NCI-H510A (cell line): ENCODE data around the gene NTM.

Experiments used
- DNase-seq: peaks from one replicate; lab custom pipeline; 2025; lab: John Stamatoyannopoulos, UW

Gene NTM

DNA sequence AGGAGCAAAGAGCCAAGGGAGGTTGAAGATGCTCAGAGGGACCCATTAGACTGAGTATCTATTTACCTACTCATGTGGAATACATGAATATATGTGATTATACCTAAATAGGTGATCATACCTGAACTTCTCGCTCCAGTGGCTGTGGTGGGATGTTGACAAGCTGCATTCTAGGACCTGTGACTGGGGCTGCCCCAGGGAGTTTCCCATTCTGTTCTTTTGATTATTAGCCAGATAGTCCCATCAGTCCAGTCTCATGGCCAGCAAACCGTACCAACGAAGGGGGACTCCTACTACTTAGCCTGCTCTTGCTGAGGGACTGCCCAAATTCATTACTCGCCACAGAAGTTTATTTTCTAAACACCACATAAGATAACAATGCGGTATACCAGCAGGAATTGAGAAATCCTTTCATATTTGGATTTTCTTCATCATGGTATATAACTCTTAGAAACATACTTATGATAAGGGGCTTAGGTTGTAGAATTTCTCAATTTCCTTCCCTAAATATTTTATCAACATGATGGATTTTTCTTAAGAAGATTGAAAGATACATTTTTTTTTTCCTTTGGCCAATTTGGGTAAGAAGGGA, 273.9 kb downstream of the NTM start:
- DNase-seq, result no peak

DNA sequence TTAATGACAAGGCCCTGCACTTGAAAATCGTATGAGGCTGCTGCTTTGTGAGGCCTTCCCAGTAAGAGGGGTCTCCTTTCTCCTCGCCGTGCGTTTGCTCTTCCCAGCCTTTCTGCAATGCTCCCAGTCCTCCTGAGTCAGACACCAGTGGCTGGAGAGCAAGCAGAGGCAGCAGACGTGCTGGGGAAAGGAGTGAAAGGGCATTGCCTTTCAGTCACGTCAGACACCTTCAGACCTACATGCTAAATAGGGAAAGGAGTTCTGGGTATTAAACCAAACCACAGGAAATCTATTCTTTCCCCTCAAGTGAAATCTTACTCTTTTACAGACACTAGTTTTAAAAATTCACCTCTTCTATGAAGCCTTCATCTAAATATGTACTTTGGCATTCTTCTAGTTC, 274.8 kb downstream of the NTM start:
- DNase-seq, result no peak

DNA sequence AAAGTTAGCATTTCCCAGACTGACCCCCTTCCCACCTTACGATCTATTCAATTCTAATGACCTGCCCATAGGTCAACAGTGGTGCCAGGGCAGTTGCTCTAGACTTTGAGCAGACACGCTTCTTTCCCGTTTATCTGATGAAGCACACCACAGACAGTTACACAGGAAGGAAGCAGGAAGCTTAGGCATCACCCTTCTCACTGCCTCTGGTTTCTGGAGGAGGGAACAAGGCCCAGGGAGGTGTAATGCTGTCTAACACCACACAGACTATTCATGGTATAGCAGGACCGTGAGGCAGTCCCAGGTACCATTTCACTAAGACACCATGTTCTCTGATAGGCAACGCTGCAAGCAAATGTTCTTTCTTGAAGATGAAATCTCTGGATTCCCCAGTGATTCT, 279.4 kb downstream of the NTM start:
- no peak for DNase-seq

DNA sequence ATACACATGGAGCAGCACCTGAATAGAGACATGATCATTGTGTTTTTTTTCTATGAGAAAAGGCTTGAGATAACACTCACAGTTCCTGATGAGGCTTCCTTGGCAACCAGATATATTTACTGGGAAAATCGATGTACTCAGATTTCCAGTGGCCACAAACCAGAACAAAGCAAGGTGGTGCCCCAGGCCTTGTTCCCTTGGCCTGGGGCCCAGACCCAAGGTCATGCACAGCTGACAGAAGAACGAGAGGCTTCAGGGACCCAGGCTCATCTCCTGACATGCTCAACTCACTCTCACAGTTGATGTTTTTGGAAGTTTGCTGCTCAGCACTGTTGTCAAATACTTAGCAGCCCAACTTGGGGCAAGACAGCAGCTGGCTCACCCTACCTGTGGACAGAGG, 281.8 kb downstream of the NTM start:
- DNase-seq, result no peak

GRCh38 chr11:131653260-131653659, 282.8 kb downstream of the NTM start:
- DNase-seq, result no peak

DNA sequence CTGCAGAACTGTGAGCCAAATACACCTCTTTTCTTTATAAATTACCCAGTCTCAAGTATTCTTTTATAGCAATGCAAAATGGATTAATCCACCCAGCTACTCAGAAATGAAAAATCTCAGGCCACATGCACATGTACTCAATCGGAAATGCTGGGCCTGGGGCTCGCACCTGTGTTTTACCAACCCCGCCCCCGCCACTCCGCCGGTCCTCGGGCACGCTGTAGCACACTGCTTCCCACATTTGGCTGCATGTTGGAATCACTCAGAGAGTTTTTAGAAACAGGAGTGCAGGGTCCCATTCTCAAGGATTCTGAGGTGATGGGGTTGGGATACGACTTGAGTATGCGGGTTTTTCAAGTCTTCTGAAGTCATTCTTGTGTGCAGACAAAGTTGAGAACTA, 284.4 kb downstream of the NTM start:
- DNase-seq, result no peak

- no peak for DNase-seq
Observed at GRCh38 chr11:131656179-131656838, 285.9 kb downstream of the NTM start.

DNA sequence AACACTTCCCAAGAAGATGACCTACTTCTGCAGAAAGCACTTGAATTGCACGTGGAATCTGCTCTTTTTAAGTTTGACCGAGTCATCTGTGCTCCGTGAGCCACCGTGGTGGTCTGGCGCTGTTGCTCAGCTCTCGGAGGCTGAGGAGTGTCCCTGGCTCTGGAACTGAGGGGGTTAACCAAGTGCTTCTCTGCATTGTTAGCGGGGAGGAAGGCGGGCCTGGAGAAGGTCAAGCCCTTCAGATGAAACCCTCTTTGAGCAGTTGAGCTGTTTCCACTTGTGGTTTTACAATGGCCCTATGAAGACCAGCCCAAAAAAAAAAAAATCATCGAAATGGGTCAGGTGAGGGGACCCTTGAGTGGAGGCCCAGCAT, 286.4 kb downstream of the NTM start:
- DNase-seq, result no peak

DNA sequence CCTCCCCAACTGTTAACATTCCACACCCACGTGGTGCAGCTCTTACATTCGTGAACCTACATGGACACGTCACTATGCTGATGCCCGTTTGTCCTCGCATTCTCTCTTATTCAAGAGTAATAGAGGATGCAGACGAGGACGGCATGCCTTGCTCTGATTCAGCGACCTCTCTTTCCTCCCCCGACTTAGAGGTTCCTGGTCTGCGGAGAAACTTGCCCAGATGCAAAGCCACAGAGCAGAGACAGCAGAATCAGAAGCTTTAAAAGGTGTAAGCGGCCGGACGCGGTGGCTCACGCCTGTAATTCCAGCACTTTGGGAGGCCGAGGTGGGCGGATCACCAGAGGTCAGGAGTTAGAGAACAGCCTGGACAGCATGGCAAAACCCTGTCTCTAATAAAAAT, 288.0 kb downstream of the NTM start:
- no peak for DNase-seq

DNA sequence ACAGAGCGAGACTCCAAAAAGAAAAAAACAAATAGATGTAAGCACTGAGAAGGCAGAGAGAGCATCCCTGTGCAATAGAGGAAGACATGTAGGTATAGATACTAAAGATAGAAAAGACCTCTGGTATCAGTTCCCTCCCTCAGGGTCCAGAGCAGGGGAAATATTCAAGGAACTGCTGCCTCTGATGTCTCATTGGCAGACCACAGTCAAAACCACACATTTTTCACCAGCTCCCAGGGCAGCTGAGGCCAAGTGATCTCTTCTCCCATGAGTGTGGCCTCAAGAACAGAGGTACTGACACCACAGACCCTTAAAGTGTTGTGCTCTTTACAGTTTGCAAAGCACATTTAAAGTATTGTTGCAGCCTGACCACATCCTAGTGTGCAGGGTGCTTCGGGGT, 288.5 kb downstream of the NTM start:
- no peak for DNase-seq

GRCh38 chr11:131659931-131660330, 289.5 kb downstream of the NTM start:
- DNase-seq, result no peak

GRCh38 chr11:131661132-131661531, 290.7 kb downstream of the NTM start:
- DNase-seq, result no peak

DNA sequence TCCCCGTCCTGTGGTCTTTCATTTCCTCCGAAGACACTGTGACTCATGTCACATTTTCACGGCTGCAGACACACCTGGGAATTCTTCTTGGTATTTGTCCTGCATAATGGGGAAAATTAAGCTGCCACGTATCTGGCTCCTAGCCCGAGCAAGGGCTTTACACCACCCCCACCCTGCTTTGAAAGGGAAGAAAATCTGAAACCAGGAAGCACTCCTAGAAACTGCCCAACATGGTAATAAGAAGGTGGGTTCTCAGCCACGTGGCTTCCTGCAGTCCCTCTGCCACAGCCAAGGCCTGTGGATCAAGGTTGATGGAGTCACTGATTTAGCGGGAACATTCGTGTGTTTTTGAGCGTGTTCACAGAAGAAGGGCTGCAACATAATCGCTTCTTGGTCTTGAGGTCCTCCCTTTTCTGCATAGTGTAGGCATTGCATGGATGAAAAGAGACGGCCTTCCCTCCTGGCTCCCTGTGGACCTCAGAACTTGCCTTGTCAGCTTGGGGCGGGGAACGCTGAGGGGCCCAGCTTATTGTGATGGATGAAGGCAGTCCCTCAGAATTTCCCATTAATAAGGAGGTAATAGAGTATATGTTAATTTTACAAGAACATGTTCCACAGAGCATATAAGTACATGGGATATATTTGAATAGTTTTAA, 292.0 kb downstream of the NTM start:
- DNase-seq, result no peak

GRCh38 chr11:131662993-131663392, 292.6 kb downstream of the NTM start:
- no peak for DNase-seq

DNA sequence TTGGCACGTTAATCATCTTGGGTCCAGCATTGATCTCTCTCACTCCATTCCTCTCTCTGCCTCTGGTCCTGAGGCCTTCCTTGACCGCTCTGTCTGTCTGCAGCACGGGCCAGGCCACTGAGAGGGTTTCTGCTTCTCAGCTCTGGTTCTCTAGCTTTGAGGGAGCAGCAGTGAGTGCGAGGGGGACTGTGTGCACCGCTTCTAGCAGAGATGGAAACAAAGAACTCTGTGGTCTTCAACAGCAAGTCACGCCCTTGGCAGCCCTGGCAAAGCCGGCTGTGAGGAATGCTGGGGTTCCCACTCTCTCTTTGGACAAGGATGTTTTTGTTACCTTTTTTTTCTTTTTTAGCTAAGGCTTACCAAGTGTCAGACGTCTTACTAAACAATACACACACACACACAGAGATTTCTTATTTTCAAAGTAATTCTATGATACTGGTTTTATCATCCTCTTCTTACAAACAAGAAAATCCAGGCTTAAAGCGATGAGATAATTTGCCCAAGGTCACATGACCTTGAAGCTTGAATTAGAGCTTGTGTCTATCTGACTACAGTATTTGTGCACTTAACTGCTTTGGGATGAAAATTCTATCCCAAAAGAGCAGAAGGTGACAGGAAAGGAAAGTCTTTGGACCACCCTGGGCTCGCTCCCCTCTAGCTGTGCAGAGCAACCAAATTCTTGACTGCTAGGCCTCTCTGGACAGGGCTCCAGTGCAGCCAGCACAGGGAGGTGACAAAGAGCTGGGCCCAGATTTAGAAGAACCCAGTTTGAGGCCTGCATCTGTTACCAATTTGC, 293.2 kb downstream of the NTM start:
- DNase-seq, result no peak

GRCh38 chr11:131664293-131664692, 293.9 kb downstream of the NTM start:
- no peak for DNase-seq

GRCh38 chr11:131664816-131665215, 294.4 kb downstream of the NTM start:
- no peak for DNase-seq

- DNase-seq, result no peak
Observed at GRCh38 chr11:131665344-131665968, 295.0 kb downstream of the NTM start.

GRCh38 chr11:131666006-131666405, 295.6 kb downstream of the NTM start:
- DNase-seq, result no peak

DNA sequence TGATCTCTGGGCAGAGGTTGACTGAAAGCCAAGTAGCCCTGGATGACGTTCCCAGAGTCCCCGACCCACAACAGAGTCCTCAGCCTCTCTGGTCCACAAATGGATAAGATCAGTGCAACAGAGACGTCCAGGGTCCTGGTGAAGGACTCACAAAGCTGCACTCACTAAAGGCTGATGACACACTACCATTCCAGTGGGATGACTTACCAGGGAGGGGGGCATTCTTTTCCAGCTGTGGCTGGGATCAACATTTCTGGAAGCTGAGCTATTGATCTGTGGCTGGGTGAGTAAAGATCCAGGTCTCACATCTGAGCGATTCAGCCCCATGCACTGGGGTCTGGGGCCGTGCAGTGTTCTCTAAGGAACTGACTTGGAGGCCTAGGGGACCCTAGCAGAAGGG, 296.2 kb downstream of the NTM start:
- no peak for DNase-seq

DNA sequence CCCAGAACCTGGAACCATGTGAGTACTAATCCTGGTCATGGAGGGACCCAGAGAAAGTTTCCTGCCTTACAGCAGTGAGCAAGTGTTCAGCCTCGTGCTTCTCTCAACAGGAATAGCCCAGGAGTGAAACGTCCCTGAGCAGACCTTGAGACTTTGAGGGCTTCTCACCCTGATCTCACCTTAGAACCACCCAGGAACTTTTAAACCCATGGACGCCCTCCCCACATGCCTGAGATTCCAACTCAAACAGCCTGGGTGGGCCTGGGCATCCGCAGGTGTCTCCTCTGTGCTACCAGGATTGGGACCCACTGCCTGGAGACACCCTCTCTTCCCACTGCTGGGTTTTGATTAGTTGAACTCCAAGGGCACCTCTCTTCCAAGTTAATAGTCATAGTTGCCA, 297.2 kb downstream of the NTM start:
- no peak for DNase-seq
